Heart right ventricle (tissue), 16 donors: ENCODE data around the gene ESYT1. TPM values are rescaled to one million over a fixed set of nuclear protein-coding genes. Genes with fewer than 3 reads are reported as not detected.

Experiments
- ATAC-seq, 8 donors: fragments of 200-7000 bp; cut with Tn5 transposase; one replicate each; pipeline ENCODE4 v1.9.1; 2020; ENCODE audit warnings: mild to moderate bottlenecking in 8 of 8, moderate library complexity in 8 of 8, moderate number of reproducible peaks in 1 of 8
- DNase-seq, 2 donors: peaks; one replicate each; pipeline ENCODE4 v3.0.0-alpha.2; 2020
- H3K27ac ChIP-seq, 10 donors: fragments of 200-600 bp; sonication (generic) in 2 of 10; one replicate each; pipeline versions ENCODE4 v1.5.0 to v1.8.0; 2020 to 2022; ENCODE audit warnings: mild to moderate bottlenecking in 3 of 10
- H3K27me3 ChIP-seq, 7 donors: fragments of 200-600 bp; one replicate each; pipeline ENCODE4 v1.8.0; 2021 to 2022; ENCODE audit warnings: mild to moderate bottlenecking in 2 of 7
- H3K36me3 ChIP-seq, 9 donors: fragments of 200-600 bp; sonication (generic) in 1 of 9; one replicate each; pipeline versions ENCODE4 v1.5.0 to v1.8.0; 2020 to 2022; ENCODE audit warnings: mild to moderate bottlenecking in 2 of 9
- H3K4me1 ChIP-seq, 9 donors: fragments of 200-600 bp; sonication (generic) in 1 of 9; one replicate each; pipeline versions ENCODE4 v1.5.0 to v1.8.0; 2020 to 2022; ENCODE audit warnings: mild to moderate bottlenecking in 4 of 9
- H3K4me3 ChIP-seq, 10 donors: fragments of 200-600 bp; sonication (generic) in 2 of 10; one replicate each; pipeline versions ENCODE4 v1.5.0 to v1.8.0; 2020 to 2022; ENCODE audit warnings: mild to moderate bottlenecking in 7 of 10, moderate library complexity in 2 of 10
- H3K9me3 ChIP-seq, 11 donors: fragments of 200-600 bp in 10 of 11; sonication (generic) in 2 of 11; one replicate each; pipeline versions ENCODE4 v1.5.0 to v1.8.0; 2013 to 2022; ENCODE audit warnings: mild to moderate bottlenecking in 2 of 11, control low read depth in 1 of 11, moderate library complexity in 1 of 11
- WGBS, 2 donors: extraction: QIAGEN DNeasy Blood & Tissue Kit; methylation state at CpG; one replicate each; pipeline ENCODE4 v1.1.7; 2013; ENCODE audit warnings: inconsistent platforms in 1 of 2; 5-methylcytosine and 5-hydroxymethylcytosine counted together
- intact Hi-C, 10 donors: fragments of 100-400 bp; cut with DNase I; formaldehyde crosslinking; loops; one replicate each; pipeline versions ENCODE4 v1.11.1 to v1.14.2; 2022
- polyA plus RNA-seq, 2 donors: library from polyadenylated mRNA; stranded (reverse); fragments of 200-250 nt; gene quantifications; one replicate each; pipeline ENCODE4 v1.2.3, GENCODE V29; 2013
- total RNA-seq, 10 donors: library from RNA; stranded (reverse); fragmentation: NEBNext Ultra II Directional in 3 of 10; extraction: Animal tissue kit (Norgen Biotek cat#: 25700) in 3 of 10; gene quantifications; one replicate each; pipeline versions ENCODE4 v1.2.1 to v1.2.4, GENCODE V29; 2021 to 2023
- TF ChIP-seq, protein P1 (sequence below), 9 donors: fragments of 200-600 bp; sonication (generic) in 2 of 9; IDR thresholded peaks; one replicate each; pipeline versions ENCODE4 v1.5.0 to v1.8.0; 2021 to 2022; ENCODE audit warnings: antibody characterized with exemption in 9 of 9, mild to moderate bottlenecking in 5 of 9, moderate library complexity in 1 of 9
- donor health status: Arrhythmogenic right ventricular cardiomyopathy.
- donor health status: ischemic (EF 13 %, LVEDD 7.1; RV severe dilation, severe dysfunction).
- donor health status: healthy with polysubstance abuse.
- donor health status: DM: no; HTN: yes; CAD: no.
- donor health status: DM: no; HTN: no; CAD: no.
- donor health status: ischemic (EF 25% LVEDD 6.9; RV normal size, moderate dysfunction).
- donor health status: ischemic (EF 25% LVEDD 5.7; RV mildly dilated, moderate dysfunction).
- donor health status: healthy.
- donor health status: DM: yes; HTN: yes; CAD: no.
- donor health status: Ischemic cardiomyopathy.
- donor health status: ischemic (EF 35%, LVEDD 5.7; RV mildly dilated, moderate dysfunction).
- donor health status: nonischemic (EF 11% LVEDD 7.7; RV severe dilation, severe dysfunction).
- donor health status: DM: yes; HTN: yes; CAD: no.
- donor health status: PGD.
- donor health status: ischemic (EF 29% LVEDD 5.4; RV normal size, mild dysfunction).
- donor health status: nonischemic (EF 23%, LVEDD 6.1; RV moderate dilation, normal function).

ESYT1 gene
- total and polyA plus RNA-seq, 12 donors, result 20.9 to 57.3 (median 31.9) TPM

DNA sequence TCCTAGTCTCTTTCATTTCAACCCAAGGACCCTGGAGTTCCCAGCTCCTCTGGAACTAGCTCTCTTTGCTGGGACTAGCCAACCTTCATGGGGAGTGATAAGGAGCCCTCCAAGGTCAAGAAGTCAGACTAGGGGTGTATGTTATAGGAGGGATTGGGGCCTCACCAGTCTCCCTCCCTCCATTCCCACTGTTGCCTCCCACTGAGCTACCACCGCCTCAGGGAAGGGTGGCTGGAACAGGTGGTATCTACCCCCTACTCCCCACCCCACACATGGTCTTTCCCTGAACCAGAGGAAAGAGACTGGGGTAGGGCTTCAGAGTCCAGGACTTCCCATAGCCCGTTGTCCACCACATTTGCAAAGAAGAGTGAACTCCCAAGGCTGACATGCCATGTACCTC, 45.7 kb upstream of the ESYT1 start:
- ATAC-seq (no peak), DNase-seq (no peak)
- TF ChIP-seq, protein P1, sequence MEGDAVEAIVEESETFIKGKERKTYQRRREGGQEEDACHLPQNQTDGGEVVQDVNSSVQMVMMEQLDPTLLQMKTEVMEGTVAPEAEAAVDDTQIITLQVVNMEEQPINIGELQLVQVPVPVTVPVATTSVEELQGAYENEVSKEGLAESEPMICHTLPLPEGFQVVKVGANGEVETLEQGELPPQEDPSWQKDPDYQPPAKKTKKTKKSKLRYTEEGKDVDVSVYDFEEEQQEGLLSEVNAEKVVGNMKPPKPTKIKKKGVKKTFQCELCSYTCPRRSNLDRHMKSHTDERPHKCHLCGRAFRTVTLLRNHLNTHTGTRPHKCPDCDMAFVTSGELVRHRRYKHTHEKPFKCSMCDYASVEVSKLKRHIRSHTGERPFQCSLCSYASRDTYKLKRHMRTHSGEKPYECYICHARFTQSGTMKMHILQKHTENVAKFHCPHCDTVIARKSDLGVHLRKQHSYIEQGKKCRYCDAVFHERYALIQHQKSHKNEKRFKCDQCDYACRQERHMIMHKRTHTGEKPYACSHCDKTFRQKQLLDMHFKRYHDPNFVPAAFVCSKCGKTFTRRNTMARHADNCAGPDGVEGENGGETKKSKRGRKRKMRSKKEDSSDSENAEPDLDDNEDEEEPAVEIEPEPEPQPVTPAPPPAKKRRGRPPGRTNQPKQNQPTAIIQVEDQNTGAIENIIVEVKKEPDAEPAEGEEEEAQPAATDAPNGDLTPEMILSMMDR (IDR thresholded peaks at IDR 0.05), result no peak
- Histone ChIP-seq H3K27me3 (peaks cover 0 to 32% (median 9%) of the 10 kb centered on the region in 7 donors), H3K4me1 (peaks cover 0 to 33% (median 18%) of the 10 kb centered on the region in 9 donors), H3K4me3 (no peak overlapping the region), H3K9me3 (no peaks in the 10 kb centered on the region), H3K27ac (no peak overlapping the region), H3K36me3 (no peaks in the 10 kb centered on the region)
- WGBS, 2 donors, result 81 to 82% methylated on average over 2 of the region's 2 CpGs
- intact Hi-C loops, result no loop called here

GRCh38 chr12:56082967-56083366, 45.1 kb upstream of the ESYT1 start:
- Histone ChIP-seq H3K36me3 (no peaks in the 10 kb centered on the region), H3K27ac (no peak overlapping the region), H3K27me3 (peaks cover 0 to 32% (median 9%) of the 10 kb centered on the region in 7 donors), H3K9me3 (no peaks in the 10 kb centered on the region), H3K4me3 (no peak overlapping the region), H3K4me1 (peaks cover 0 to 36% (median 18%) of the 10 kb centered on the region in 9 donors)
- WGBS, 2 donors, result 60 to 63% methylated on average over 3 of the region's 3 CpGs
- TF ChIP-seq, protein P1 (IDR thresholded peaks at IDR 0.05), result no peak
- ATAC-seq, result peak in 1 of 8 donors; percentile 2
- intact Hi-C loops, result no loop called here
- DNase-seq, result no peak

DNA sequence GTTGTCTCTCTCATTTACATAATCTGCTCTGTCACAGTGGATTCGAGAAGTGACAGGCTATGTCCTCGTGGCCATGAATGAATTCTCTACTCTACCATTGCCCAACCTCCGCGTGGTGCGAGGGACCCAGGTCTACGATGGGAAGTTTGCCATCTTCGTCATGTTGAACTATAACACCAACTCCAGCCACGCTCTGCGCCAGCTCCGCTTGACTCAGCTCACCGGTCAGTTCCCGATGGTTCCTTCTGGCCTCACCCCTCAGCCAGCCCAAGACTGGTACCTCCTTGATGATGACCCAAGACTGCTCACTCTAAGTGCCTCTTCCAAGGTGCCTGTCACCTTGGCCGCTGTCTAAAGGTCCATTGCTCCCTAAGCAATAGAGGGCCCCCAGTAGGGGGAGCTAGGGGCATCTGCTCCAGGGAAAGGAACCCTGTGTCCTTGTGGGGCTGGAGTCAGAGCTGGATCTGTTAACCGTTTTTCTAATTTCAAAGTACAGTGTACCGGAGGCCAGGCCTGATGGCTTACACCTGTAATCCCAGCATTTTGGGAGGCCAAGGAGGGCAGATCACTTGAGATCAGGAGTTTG, 43.0 kb upstream of the ESYT1 start:
- 81 to 85% methylated on average over 15 of the region's 15 CpGs for WGBS, 2 donors
- TF ChIP-seq, protein P1 (IDR thresholded peaks at IDR 0.05), result peak in 6 of 9 donors; percentile 9 to 48 (median 27)
- H3K4me1 ChIP-seq, result peaks cover 0 to 21% (median 7%) of the 10 kb centered on the region in 9 donors
- intact Hi-C loops, result no loop called here
- H3K36me3 ChIP-seq, result no peaks in the 10 kb centered on the region
- DNase-seq (no peak), ATAC-seq (no peak)
- H3K27me3 ChIP-seq, result peaks cover 0 to 25% (median 7%) of the 10 kb centered on the region in 7 donors
- no peak overlapping the region for H3K27ac ChIP-seq
- no peak overlapping the region for H3K4me3 ChIP-seq
- no peaks in the 10 kb centered on the region for H3K9me3 ChIP-seq

DNA sequence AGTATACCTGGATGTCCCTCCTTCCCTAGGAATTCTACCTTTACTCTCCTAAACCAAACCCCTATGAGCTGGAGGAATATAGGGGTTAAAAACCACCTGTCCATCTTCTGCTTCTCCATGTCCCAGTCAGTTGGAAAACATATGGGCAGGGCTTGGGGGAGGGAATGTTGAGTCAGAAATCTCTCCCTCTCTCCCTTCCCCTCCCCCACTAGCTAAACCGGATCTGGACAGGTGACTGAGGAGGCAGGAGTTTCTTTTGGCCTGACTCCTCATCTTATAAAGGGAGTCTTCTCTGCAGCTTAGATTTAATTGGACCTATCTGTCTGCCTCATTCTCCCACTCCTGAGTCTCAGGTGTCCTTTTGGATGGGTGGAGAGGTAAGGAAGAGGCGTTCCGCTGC, 42.0 kb upstream of the ESYT1 start:
- Histone ChIP-seq H3K27me3 (peaks cover 0 to 14% (median 0%) of the 10 kb centered on the region in 7 donors), H3K4me1 (peaks cover 0 to 13% (median 0%) of the 10 kb centered on the region in 9 donors), H3K36me3 (no peaks in the 10 kb centered on the region), H3K4me3 (no peak overlapping the region), H3K27ac (no peak overlapping the region), H3K9me3 (no peaks in the 10 kb centered on the region)
- ATAC-seq, result no peak
- WGBS, 2 donors, result 84% methylated on average over 3 of the region's 3 CpGs
- intact Hi-C loops, result no loop called here
- DNase-seq, result no peak
- TF ChIP-seq, protein P1 (IDR thresholded peaks at IDR 0.05), result no peak
